GM19099 (cell line): ENCODE measurements around the gene KCNB1.

ENCODE experiments used
- POLR2A ChIP-seq: IDR thresholded peaks from 3 replicates; pipeline ENCODE4 v1.6.1; 2011; ENCODE audit warnings: low read depth; ENCODE audit not compliant: insufficient read length; ENCODE audit errors: extremely low read depth

The KCNB1 gene

GRCh38 chr20:49482621-49483017, at the start of gene KCNB1:
Gene KCNB1 (minus strand): TSS chr20:49482668. CDS start chr20:49482480, 188 bp downstream.
- no peak for TF ChIP-seq POLR2A

- TF ChIP-seq POLR2A: no peak
Observed at GRCh38 chr20:49529470-49529869, 47.0 kb upstream of the KCNB1 start.

- no peak for TF ChIP-seq POLR2A
Observed at GRCh38 chr20:49526568-49526967, 44.1 kb upstream of the KCNB1 start.

DNA sequence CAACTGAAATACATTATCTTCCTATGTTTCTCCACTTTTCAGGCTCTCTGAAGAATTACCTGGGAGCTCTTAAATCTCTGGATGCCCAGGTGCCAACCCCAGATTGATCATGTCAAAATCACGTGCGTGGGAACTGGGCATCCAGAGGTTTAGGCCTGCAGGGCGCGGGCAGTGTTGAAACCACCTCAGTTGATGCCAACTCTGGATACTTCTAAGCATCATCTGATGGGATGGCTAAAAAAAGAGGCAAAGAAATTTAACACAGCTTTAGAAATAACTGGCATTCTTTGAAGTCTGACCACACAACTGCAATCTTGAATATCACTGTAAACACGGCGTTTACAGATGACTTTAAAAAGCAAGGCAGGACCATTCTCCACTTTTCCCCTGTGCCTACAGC, 43.6 kb upstream of the KCNB1 start:
- TF ChIP-seq POLR2A: no peak

DNA sequence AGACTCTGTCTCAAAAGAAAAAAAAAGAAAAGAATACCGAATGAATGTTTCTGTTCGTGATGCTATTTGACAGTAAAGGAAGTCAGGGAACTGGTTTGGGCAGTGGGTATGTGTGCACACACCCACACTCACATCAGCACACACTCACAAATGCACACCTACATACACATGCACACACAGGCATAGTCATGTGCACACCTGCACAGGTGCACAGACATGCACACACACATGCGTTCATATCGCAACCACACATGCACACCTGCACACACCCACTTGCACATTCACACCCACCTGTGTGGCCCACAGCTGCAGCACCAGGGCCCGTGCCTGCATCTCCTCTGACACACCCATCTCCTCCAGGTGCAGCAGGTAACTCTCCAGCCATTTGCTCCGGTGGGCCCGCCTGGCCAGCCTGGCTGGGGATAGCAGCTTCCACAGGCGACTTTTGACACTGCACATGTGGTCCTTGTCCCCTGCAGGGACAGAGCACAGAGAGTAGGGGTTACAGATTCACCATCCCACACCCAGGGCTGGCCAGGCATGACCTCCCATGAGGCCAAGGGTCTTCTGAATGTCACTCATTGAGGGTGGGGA, 41.4 kb upstream of the KCNB1 start:
- no peak for TF ChIP-seq POLR2A

DNA sequence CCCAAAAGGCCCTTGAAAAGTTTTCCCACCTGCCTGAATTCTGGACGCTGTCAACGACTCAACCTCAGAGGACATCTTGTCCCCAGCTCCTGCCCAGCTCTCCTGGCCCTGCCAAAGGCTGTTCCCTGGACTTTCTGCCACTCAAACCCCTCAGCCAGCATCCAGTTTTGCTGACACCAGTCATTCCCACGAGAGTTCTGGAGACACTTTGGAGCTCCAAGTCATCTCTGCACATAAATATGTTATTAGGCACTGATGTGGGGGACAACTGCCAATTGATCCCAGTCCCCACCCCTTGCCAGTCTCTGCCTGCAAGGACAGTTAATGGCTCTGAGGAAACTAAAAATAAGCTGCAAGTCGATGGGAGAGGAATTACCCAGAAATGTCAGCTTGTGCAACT, 38.9 kb upstream of the KCNB1 start:
- no peak for TF ChIP-seq POLR2A

DNA sequence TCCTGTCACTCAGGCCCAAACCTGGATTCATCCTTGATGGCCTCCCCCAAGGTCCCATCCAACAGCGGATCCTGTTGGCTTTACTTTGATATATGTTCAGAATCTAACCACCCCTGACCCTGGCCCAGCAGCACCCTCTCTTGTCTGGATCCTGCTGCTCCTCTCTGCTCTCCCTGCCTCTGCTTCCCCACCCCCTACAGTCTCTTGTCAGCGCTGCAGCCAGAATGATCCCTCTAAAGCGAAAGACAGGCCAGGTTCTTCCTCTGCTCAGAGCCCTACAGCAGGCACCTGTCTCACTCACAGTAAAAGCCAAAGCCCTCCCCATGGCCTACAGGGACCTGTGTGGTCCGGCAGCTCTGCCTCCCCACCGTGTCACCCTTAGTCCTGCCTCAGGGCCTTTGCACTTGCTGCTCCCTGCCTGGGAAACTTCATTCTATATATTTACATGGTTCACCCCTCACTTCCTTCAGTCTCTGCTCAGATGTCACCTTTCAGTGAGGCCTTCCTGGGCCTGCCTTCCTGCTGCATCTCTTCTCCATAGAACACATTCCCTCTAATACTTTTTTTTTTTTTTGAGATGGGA, 37.4 kb upstream of the KCNB1 start:
- no peak for TF ChIP-seq POLR2A

- TF ChIP-seq POLR2A: no peak
Observed at GRCh38 chr20:49519212-49519712, 36.8 kb upstream of the KCNB1 start.

DNA sequence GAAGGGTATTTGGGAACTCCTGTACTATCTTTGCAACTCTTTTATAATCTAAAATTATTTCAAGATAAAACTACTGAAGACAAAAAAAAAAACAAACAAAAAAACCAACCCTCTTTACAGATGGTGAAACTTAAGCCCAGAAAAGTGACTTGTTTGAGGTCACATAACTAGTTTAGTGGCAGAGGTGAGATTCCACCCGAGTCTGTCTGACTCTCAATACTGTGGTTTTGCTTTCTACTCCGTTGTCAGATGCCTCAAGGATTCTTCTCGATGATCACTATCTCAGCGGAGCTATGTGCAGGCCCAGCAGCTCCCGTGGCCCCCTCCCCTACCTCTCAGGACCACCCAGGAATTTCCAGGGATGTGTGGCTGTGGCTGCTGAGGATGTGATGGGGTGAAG, 36.1 kb upstream of the KCNB1 start:
- TF ChIP-seq POLR2A: no peak

DNA sequence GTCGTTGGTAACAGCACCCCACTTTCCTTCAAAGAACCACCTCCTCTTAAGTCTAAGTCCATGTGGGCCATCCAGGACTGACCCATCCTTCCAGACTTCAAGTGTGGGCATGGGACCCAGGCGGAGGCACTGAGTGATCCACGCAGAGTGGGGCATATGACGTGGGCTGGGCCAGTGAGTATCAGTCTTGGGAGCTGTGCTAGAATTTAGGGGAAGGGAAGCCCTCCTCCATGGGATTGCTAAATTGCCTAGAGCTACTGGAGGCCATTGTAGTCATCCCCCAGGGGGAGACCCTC, 35.3 kb upstream of the KCNB1 start:
- no peak for TF ChIP-seq POLR2A

DNA sequence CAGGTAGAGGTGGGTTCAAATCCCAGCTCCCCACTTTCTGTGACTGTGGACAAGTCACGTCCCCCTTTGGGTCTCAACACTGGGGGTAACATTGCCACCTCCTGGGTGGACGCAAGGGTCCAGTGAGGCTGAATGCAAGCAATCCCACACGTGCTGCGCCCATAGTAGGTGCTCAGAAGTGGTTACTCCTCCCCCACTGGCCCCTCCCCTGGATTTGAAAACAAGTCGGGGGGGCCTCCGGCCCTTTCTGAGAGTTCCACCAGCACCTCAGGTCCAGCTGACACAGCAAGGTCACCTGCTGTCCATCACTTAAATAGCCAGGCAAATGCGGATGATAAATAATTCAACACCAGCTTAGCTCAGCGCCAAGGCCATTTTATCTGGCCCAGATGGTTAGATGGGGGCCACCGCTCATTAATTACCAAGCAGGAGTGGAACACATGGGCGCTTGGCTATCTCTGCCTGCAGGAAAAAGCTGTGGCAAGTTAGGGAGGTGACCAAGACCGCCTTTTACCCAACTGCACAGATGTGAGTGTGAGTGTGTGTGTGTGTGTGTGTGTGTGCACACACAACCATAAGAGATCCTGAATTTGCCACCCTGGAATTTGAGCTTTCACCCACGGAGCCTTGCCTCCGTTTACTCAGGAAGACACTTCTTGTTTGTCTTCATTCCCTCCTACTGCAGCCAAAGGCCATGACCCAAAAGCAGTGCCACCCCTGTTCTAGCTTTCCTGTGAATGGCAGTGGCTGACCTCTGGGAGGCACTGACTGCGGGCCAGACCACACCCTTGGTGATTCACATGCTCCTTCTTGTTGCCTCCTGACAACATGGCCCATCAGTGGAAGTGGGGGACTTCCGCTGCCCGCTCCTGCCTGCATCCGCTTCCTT, 34.7 kb upstream of the KCNB1 start:
- no peak for TF ChIP-seq POLR2A

DNA sequence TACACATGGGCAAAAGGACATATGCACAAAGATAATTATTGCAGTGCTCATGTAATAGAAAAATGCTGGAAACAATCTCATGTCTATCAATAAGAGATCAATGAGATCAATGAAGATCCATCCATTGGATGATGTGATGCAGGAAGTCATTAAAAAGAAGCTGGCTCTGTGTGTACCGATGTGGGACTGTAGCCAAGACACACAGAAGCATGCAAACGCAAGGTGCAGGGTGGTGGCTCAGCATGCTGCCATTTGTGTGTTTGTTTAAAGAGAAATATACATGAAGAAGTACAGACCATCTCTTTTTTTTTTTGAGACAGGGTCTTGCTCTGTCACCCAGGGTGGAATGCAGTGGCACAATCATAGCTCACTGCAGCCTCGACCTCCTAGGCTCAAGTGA, 33.1 kb upstream of the KCNB1 start:
- no peak for TF ChIP-seq POLR2A

DNA sequence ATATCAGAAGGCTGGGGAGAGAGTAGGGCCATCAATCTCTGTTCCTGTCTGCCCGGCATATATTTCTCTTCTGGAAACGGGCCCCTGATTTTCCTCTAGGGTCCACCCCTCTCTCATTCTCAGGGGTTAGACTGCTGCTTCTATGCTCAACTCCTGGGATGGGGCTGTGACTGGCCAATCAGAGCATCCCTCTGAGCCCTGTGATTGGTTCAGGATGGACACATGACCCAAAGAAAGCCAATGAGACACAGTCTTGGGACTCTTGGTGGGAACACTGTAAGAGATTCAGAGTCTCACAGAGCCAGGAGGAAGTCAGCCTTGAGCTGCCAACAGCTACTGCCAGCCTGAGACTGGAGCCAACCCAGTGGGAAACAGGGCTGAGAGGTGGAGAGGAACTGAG, 31.0 kb upstream of the KCNB1 start:
- no peak for TF ChIP-seq POLR2A

DNA sequence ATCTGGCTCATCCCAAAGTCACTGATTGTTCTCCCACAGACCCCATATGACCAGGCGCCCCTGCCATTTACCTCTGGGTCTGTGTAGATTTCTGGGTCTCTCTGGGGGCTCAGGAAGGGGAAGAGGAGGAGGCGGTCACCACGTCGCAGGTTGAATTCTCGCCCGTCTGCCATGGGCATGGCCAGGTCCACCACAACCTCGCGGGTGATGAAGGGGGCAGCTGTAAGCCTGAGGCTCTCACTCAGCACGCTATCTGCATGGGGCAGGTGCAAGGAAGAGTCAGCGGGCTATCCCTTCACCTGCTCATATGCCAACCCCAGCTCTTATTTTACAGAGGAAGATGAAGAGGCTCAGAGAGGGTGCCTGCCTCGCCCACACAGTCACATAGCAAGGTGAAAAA, 30.5 kb upstream of the KCNB1 start:
- no peak for TF ChIP-seq POLR2A

GRCh38 chr20:49511788-49512525, 29.5 kb upstream of the KCNB1 start:
- no peak for TF ChIP-seq POLR2A
